GM12878 (cell line): ENCODE measurements around the gene PTPRM. TPM values are rescaled to one million over a fixed set of nuclear protein-coding genes. Genes with fewer than 3 reads are reported as not detected.
A peak's percentile ranks its signal among the peaks of the same experiment; 100 is the strongest.

ENCODE experiments used
- BACH1 ChIP-seq: fragments of 450-650 bp; IDR thresholded peaks from 2 replicates; pipeline ENCODE4 v1.6.1; 2017; ENCODE audit warnings: mild to moderate bottlenecking, borderline replicate concordance
- BCL11A ChIP-seq: IDR thresholded peaks from 2 replicates; pipeline ENCODE4 v1.6.1; 2011; ENCODE audit warnings: low read depth, low read length
- CBFB ChIP-seq: IDR thresholded peaks from 2 replicates; pipeline ENCODE4 v1.6.1; 2016; ENCODE audit warnings: antibody characterized with exemption, low read depth
- CREB1 ChIP-seq: IDR thresholded peaks from 2 replicates; pipeline ENCODE4 v1.6.1; 2012; ENCODE audit warnings: low read depth, mild to moderate bottlenecking, inconsistent platforms
- EP300 ChIP-seq, 2 experiments: fragments of 150-350 bp in 1 of 2; IDR thresholded peaks; 2 replicates each; pipeline ENCODE4 v1.6.1; 2011 to 2012; ENCODE audit warnings: low read depth in 2 of 2, low read length in 2 of 2, borderline replicate concordance in 1 of 2, improper control_type of control experiment in 1 of 2, inconsistent platforms in 1 of 2; ENCODE audit not compliant: control insufficient read depth in 1 of 2
- FOXM1 ChIP-seq: IDR thresholded peaks from 2 replicates; pipeline ENCODE4 v1.6.1; 2012; ENCODE audit warnings: low read depth, mild to moderate bottlenecking, inconsistent platforms, low read length, moderate library complexity
- IKZF1 ChIP-seq: fragments of 450-650 bp; conservative IDR thresholded peaks from 2 replicates; pipeline ENCODE4 v1.6.1; 2017; ENCODE audit warnings: antibody characterized with exemption, mild to moderate bottlenecking
- NR2C2 ChIP-seq: IDR thresholded peaks from 2 replicates; pipeline ENCODE4 v1.6.1; 2011; ENCODE audit warnings: borderline replicate concordance, low read depth; ENCODE audit not compliant: control insufficient read depth, insufficient read length
- SPI1 ChIP-seq: IDR thresholded peaks from 2 replicates; pipeline ENCODE4 v1.6.1; 2011; ENCODE audit warnings: low read depth, mild to moderate bottlenecking, low read length, moderate library complexity, borderline replicate concordance; ENCODE audit not compliant: insufficient read depth
- SRF ChIP-seq, 2 experiments: IDR thresholded peaks; 2 replicates each; pipeline ENCODE4 v1.6.1; 2011; ENCODE audit warnings: low read depth in 2 of 2, low read length in 2 of 2, mild to moderate bottlenecking in 1 of 2, moderate library complexity in 1 of 2
- SUZ12 ChIP-seq: fragments of 200-600 bp; sonication (generic); IDR thresholded peaks from one replicate; pipeline ENCODE4 v1.6.1; 2018; ENCODE audit warnings: antibody characterized with exemption, mild to moderate bottlenecking; ENCODE audit not compliant: unreplicated experiment
- ZNF274 ChIP-seq: IDR thresholded peaks from one replicate; pipeline ENCODE4 v1.8.0; 2011; ENCODE audit not compliant: insufficient read length, insufficient read depth
- ZSCAN29 ChIP-seq: fragments of 450-650 bp; IDR thresholded peaks from 2 replicates; pipeline ENCODE4 v1.6.1; 2017; ENCODE audit warnings: mild to moderate bottlenecking, moderate library complexity
- polyA plus RNA-seq, 11 experiments: library from polyadenylated mRNA; depleted of rRNA in 4 of 11; unstranded in 6 of 11; stranded (reverse) in 5 of 11; fragments of >200 nt; fragmentation: Nextera tagmentation in 4 of 11; fragmentation: Illumina TruSeq in 1 of 11; extraction: Ambion mirVana in 4 of 11; extraction: Trizol in 1 of 11; gene quantifications; 1 replicate in 1 of 11; 2 replicates in 10 of 11; pipeline versions ENCODE4 v1.2.1 to v1.2.3, GENCODE V29; 2011 to 2016; ENCODE audit warnings: inconsistent platforms in 2 of 11, missing spikeins in 2 of 11, low read depth in 1 of 11
- total RNA-seq, 4 experiments: library from RNA; depleted of rRNA in 3 of 4; stranded (reverse); fragments of >200 nt in 3 of 4; fragmentation: Illumina TruSeq in 1 of 4; extraction: Trizol in 1 of 4; gene quantifications; 2 replicates each; pipeline versions ENCODE4 v1.2.1 to v1.2.3, GENCODE V29; 2013 to 2021
- TF ChIP-seq, protein P1 (sequence below): fragments of 450-650 bp; IDR thresholded peaks from 2 replicates; pipeline ENCODE4 v1.6.1; 2017; ENCODE audit warnings: antibody characterized with exemption, mild to moderate bottlenecking, moderate library complexity
- TF ChIP-seq, protein P2 (sequence below): IDR thresholded peaks from 2 replicates; pipeline ENCODE4 v1.6.1; 2011; ENCODE audit warnings: low read depth, low read length, improper control_type of control experiment, borderline replicate concordance
- TF ChIP-seq, protein P3 (sequence below): IDR thresholded peaks from 2 replicates; pipeline ENCODE4 v1.6.1; 2011; ENCODE audit warnings: borderline replicate concordance, low read depth, mild to moderate bottlenecking, moderate library complexity, mixed read lengths, low read length; ENCODE audit not compliant: insufficient read depth; ENCODE audit errors: extremely low read length
- TF ChIP-seq, protein P4 (sequence below), 3 experiments: IDR thresholded peaks in 2 of 3; conservative IDR thresholded peaks in 1 of 3; 2 replicates each; pipeline ENCODE4 v1.5.1; 2011; ENCODE audit warnings: low read depth in 3 of 3, low read length in 3 of 3, mild to moderate bottlenecking in 3 of 3, control low read depth in 2 of 3, moderate library complexity in 2 of 3, inconsistent platforms in 1 of 3, mixed read lengths in 1 of 3; ENCODE audit not compliant: control insufficient read depth in 2 of 3, insufficient read depth in 1 of 3; ENCODE audit errors: extremely low read depth in 1 of 3

The PTPRM gene
- total and polyA plus RNA-seq, 10 of the 15 experiments (the other 5 are each of a cell fraction or from before 2014, with no cell fraction given) = 0.07 to 22.6 (median 0.60) TPM

DNA sequence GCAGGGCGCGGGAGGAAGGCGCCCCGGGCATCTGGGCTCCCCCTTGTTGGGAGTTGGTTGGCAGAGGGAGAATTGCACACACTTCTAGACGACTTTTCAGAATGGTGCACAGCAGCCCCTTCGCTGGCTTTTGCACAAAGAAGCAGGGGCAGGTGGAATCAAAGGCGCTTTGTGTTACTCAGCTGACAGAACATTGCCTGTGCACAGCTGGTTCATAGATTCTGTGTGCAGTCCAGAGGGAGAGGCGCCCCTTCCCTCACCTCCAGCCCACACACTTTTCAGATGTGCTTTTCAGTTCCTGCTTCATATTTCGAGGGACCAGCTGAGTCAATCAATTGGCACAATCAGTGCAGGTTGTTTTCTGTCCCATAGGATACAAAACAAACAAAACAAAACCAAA lies 693.7 kb downstream of the PTPRM start (continued):
- TF ChIP-seq CREB1 (no peak), CBFB (no peak), FOXM1 (no peak), ZSCAN29 (no peak), NR2C2 (no peak), IKZF1 (0 out of 2 replicates have a peak, but pooled peaks have one; percentile 12), SRF (IDR thresholded peaks at IDR 0.05; ENCODE audit: low read depth in 2 of 2, low read length in 2 of 2) (no peak), BCL11A (no peak), ZNF274 (no peak), SUZ12 (no peak), EP300 (IDR thresholded peaks at IDR 0.05; ENCODE audit: borderline replicate concordance in 1 of 2, control insufficient read depth in 1 of 2, low read depth in 2 of 2, low read length in 2 of 2) (peak in 1 of 2 experiments; percentile 45; a peak in 1 of 4 replicates), BACH1 (no peak), SPI1 (peak; percentile 77; the same call in 1 of the 2 replicates)
- TF ChIP-seq, protein P1, sequence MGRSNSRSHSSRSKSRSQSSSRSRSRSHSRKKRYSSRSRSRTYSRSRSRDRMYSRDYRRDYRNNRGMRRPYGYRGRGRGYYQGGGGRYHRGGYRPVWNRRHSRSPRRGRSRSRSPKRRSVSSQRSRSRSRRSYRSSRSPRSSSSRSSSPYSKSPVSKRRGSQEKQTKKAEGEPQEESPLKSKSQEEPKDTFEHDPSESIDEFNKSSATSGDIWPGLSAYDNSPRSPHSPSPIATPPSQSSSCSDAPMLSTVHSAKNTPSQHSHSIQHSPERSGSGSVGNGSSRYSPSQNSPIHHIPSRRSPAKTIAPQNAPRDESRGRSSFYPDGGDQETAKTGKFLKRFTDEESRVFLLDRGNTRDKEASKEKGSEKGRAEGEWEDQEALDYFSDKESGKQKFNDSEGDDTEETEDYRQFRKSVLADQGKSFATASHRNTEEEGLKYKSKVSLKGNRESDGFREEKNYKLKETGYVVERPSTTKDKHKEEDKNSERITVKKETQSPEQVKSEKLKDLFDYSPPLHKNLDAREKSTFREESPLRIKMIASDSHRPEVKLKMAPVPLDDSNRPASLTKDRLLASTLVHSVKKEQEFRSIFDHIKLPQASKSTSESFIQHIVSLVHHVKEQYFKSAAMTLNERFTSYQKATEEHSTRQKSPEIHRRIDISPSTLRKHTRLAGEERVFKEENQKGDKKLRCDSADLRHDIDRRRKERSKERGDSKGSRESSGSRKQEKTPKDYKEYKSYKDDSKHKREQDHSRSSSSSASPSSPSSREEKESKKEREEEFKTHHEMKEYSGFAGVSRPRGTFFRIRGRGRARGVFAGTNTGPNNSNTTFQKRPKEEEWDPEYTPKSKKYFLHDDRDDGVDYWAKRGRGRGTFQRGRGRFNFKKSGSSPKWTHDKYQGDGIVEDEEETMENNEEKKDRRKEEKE = no peak
- TF ChIP-seq, protein P2, sequence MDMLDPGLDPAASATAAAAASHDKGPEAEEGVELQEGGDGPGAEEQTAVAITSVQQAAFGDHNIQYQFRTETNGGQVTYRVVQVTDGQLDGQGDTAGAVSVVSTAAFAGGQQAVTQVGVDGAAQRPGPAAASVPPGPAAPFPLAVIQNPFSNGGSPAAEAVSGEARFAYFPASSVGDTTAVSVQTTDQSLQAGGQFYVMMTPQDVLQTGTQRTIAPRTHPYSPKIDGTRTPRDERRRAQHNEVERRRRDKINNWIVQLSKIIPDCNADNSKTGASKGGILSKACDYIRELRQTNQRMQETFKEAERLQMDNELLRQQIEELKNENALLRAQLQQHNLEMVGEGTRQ = no peak
- TF ChIP-seq, protein P3, sequence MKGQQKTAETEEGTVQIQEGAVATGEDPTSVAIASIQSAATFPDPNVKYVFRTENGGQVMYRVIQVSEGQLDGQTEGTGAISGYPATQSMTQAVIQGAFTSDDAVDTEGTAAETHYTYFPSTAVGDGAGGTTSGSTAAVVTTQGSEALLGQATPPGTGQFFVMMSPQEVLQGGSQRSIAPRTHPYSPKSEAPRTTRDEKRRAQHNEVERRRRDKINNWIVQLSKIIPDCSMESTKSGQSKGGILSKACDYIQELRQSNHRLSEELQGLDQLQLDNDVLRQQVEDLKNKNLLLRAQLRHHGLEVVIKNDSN = no peak
- TF ChIP-seq, protein P4, sequence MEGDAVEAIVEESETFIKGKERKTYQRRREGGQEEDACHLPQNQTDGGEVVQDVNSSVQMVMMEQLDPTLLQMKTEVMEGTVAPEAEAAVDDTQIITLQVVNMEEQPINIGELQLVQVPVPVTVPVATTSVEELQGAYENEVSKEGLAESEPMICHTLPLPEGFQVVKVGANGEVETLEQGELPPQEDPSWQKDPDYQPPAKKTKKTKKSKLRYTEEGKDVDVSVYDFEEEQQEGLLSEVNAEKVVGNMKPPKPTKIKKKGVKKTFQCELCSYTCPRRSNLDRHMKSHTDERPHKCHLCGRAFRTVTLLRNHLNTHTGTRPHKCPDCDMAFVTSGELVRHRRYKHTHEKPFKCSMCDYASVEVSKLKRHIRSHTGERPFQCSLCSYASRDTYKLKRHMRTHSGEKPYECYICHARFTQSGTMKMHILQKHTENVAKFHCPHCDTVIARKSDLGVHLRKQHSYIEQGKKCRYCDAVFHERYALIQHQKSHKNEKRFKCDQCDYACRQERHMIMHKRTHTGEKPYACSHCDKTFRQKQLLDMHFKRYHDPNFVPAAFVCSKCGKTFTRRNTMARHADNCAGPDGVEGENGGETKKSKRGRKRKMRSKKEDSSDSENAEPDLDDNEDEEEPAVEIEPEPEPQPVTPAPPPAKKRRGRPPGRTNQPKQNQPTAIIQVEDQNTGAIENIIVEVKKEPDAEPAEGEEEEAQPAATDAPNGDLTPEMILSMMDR (IDR thresholded peaks at IDR 0.05 in 2 of 3, conservative IDR thresholded peaks at IDR 0.05 in 1 of 3; ENCODE audit: control insufficient read depth in 2 of 3, extremely low read depth in 1 of 3, insufficient read depth in 1 of 3, low read depth in 3 of 3, low read length in 3 of 3) = no peak
